OCI-LY7 (cell line): ENCODE results near the gene CD70. TPM values are rescaled to one million over a fixed set of nuclear protein-coding genes. Genes with fewer than 3 reads are reported as not detected.

Experiments used
- BruUV-seq: library from RNA; stranded (reverse); fragments of 400-500 nt; replicated peaks from 2 replicates; lab custom pipeline; 2021; lab: Mats Ljungman, UMichigan
- CTCF ChIA-PET: fragments of 300-600 bp; sonication (Branson Sonifier 250); formaldehyde crosslinking; loops from one replicate; lab custom pipeline; 2022; ENCODE audit warnings: antibody characterized with exemption; ENCODE audit not compliant: unreplicated experiment; lab: Charles Lee
- POLR2A ChIA-PET: fragments of 300-600 bp; sonication (Branson Sonifier 250); formaldehyde crosslinking; loops from one replicate; lab custom pipeline; 2022; ENCODE audit warnings: antibody characterized with exemption; lab: Charles Lee
- DNase-seq: peaks from one replicate; pipeline ENCODE4 v3.0.0-alpha.2; 2015; ENCODE audit warnings: low spot score
- H2AFZ ChIP-seq: fragments of 200-600 bp; sonication (generic), shearing (Covaris generic); 2 replicates; pipeline ENCODE4 v1.6.1; 2014; ENCODE audit warnings: mild to moderate bottlenecking, antibody characterized with exemption, low read length, moderate library complexity
- H3K27ac ChIP-seq: fragments of 200-600 bp; sonication (generic); 2 replicates; pipeline ENCODE4 v1.5.1; 2014; ENCODE audit warnings: mixed run types, low read depth, mild to moderate bottlenecking, moderate library complexity, low read length, inconsistent platforms; ENCODE audit not compliant: poor library complexity, severe bottlenecking
- H3K36me3 ChIP-seq: fragments of 200-600 bp; sonication (generic); 2 replicates; pipeline ENCODE4 v1.6.1; 2014; ENCODE audit warnings: mild to moderate bottlenecking, antibody characterized with exemption, low read length, moderate library complexity, mixed read lengths; ENCODE audit not compliant: insufficient read depth
- H3K4me1 ChIP-seq: fragments of 200-600 bp; sonication (generic); 2 replicates; pipeline ENCODE4 v1.5.1; 2014; ENCODE audit warnings: mild to moderate bottlenecking, low read length; ENCODE audit not compliant: insufficient read depth, poor library complexity, severe bottlenecking
- H3K4me2 ChIP-seq: fragments of 200-600 bp; sonication (generic); 2 replicates; pipeline ENCODE4 v1.6.1; 2014; ENCODE audit warnings: mild to moderate bottlenecking, low read length
- H3K4me3 ChIP-seq: fragments of 200-600 bp; sonication (generic); 2 replicates; pipeline ENCODE4 v1.5.1; 2014; ENCODE audit warnings: mild to moderate bottlenecking, low read depth, low read length; ENCODE audit not compliant: poor library complexity, severe bottlenecking
- H3K79me2 ChIP-seq: fragments of 200-600 bp; sonication (generic); 2 replicates; pipeline ENCODE4 v1.6.1; 2016; ENCODE audit warnings: low read depth, mild to moderate bottlenecking, low read length, moderate library complexity, mixed read lengths; ENCODE audit not compliant: insufficient read depth
- H3K9me2 ChIP-seq: fragments of 200-600 bp; sonication (generic); 2 replicates; pipeline ENCODE4 v1.6.1; 2016; ENCODE audit warnings: mild to moderate bottlenecking, low read length, mixed read lengths; ENCODE audit not compliant: insufficient read depth
- H3K9me3 ChIP-seq: fragments of 200-600 bp; sonication (generic); 2 replicates; pipeline ENCODE4 v1.6.1; 2014; ENCODE audit warnings: mild to moderate bottlenecking, mixed run types, low read length, mixed read lengths
- H4K20me1 ChIP-seq: fragments of 200-600 bp; sonication (generic); 2 replicates; pipeline ENCODE4 v1.6.1; 2014; ENCODE audit warnings: mild to moderate bottlenecking, antibody characterized with exemption, low read length, moderate library complexity, mixed read lengths; ENCODE audit not compliant: insufficient read depth
- CTCF ChIP-seq: fragments of 200-600 bp; sonication (generic); conservative IDR thresholded peaks from 2 replicates; pipeline ENCODE4 v1.5.1; 2014; ENCODE audit warnings: mild to moderate bottlenecking, antibody characterized with exemption, low read length, moderate library complexity, mixed read lengths
- EZH2phosphoT487 ChIP-seq: fragments of 200-600 bp; sonication (generic); IDR thresholded peaks from 2 replicates; pipeline ENCODE4 v1.6.1; 2018; ENCODE audit warnings: low read depth, borderline replicate concordance, mild to moderate bottlenecking, mixed run types, antibody characterized with exemption, low read length, moderate library complexity, mixed read lengths
- intact Hi-C: fragments of 100-400 bp; cut with micrococcal nuclease; formaldehyde crosslinking; loops from one replicate; pipeline ENCODE4 v1.10.0; 2022; ENCODE audit not compliant: unreplicated experiment
- total RNA-seq, 2 experiments: library from RNA; depleted of rRNA in 1 of 2; stranded (reverse); fragments of >200 nt in 1 of 2; shearing (Covaris generic) in 1 of 2; gene quantifications; 2 replicates each; pipeline ENCODE4 v1.2.3, GENCODE V29; 2014 to 2022

The CD70 gene
- total RNA-seq, 2 experiments from 2014 or later = 88.2 to 165 TPM

GRCh38 chr19:6626764-6627163 lies 35.8 kb upstream of the CD70 start:
- H3K36me3 ChIP-seq = no peaks in the 10 kb centered on the region
- H4K20me1 ChIP-seq = no peaks in the 10 kb centered on the region
- TF ChIP-seq EZH2phosphoT487 (no peak), CTCF (no peak)
- no peaks in the 10 kb centered on the region for H3K9me2 ChIP-seq
- no peak overlapping the region for H2AFZ ChIP-seq
- H3K9me3 ChIP-seq = peaks cover 22% of the 10 kb centered on the region
- ChIA-PET POLR2A (no interaction called here), CTCF (no interaction called here)
- BruUV-seq = no TSS peak
- peak; percentile 40 for DNase-seq
- no peak overlapping the region for H3K4me3 ChIP-seq
- intact Hi-C loops = no loop called here
- peaks cover 15% of the 10 kb centered on the region for H3K4me1 ChIP-seq
- no peak overlapping the region for H3K4me2 ChIP-seq
- no peak overlapping the region for H3K27ac ChIP-seq
- H3K79me2 ChIP-seq = no peaks in the 10 kb centered on the region

DNA sequence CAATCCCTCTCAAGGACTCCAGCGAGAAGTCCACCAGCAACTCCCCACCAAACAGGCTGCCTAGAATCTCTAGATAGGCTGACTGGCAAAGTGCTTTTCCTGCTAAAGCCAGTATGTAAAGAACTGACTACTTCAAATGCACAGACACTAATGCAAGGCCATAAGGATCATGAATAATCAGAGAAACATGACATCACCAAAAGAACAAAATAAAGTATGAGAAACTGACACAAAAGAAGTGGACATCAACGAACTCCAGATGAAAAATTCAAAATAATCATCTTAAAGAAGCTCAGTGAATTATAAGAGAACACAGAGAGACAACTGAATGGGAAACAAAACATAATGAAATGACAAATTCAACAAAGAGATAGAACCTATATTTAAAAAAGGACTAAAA lies 26.4 kb upstream of the CD70 start:
- H3K4me2 ChIP-seq = no peak overlapping the region
- intact Hi-C loops = no loop called here
- H3K4me3 ChIP-seq = no peak overlapping the region
- no peak for DNase-seq
- no peaks in the 10 kb centered on the region for H3K36me3 ChIP-seq
- H3K9me2 ChIP-seq = no peaks in the 10 kb centered on the region
- no peaks in the 10 kb centered on the region for H4K20me1 ChIP-seq
- no peaks in the 10 kb centered on the region for H3K4me1 ChIP-seq
- H3K9me3 ChIP-seq = peaks cover 6% of the 10 kb centered on the region; the same call in 1 of the 2 replicates
- ChIA-PET POLR2A (interaction anchor here (0.7 to 1.0 kb wide), 2 partner anchors 12 to 23 kb away, joined by 3 to 4 read pairs; no protein-coding TSS in a partner anchor), CTCF (no interaction called here)
- no TSS peak for BruUV-seq
- H3K79me2 ChIP-seq = no peaks in the 10 kb centered on the region
- TF ChIP-seq EZH2phosphoT487 (no peak), CTCF (no peak)
- no peak overlapping the region for H2AFZ ChIP-seq
- no peak overlapping the region for H3K27ac ChIP-seq

DNA sequence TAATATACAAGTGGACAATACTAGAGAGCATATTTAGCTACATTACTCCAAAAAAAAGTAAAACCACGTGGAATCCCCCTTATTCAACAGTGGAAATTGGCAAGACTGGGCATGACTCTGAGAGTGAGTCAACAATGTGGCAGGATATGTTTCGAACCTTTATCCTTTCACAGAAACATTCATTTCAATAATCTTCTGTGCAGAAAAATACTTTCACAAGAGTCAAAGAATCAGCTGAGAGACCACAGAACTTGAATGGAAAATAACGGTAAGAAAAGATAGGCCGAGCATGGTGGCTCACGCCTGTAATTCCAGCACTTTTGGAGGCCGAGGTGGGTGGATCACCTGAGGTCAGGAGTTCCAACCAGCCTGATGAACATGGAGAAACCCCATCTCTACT lies 25.1 kb upstream of the CD70 start:
- Histone ChIP-seq H3K27ac (no peak overlapping the region), H2AFZ (no peak overlapping the region), H3K9me3 (peaks cover 6% of the 10 kb centered on the region; the same call in 1 of the 2 replicates), H3K36me3 (no peaks in the 10 kb centered on the region), H3K79me2 (no peaks in the 10 kb centered on the region), H3K4me2 (no peak overlapping the region), H4K20me1 (no peaks in the 10 kb centered on the region), H3K4me3 (no peak overlapping the region), H3K9me2 (no peaks in the 10 kb centered on the region), H3K4me1 (peaks cover 6% of the 10 kb centered on the region)
- POLR2A ChIA-PET = no interaction called here
- DNase-seq = no peak
- TF ChIP-seq EZH2phosphoT487 (no peak), CTCF (no peak)
- BruUV-seq = no TSS peak
- intact Hi-C loops = no loop called here
- CTCF ChIA-PET = no interaction called here
